Measurements from ENCODE around the gene SURF1.
"Not testable (repeated sequence)": the region's sequence is repeated elsewhere in the genome, so short reads cannot be mapped to it uniquely, and the experiment has no call there.

DNA sequence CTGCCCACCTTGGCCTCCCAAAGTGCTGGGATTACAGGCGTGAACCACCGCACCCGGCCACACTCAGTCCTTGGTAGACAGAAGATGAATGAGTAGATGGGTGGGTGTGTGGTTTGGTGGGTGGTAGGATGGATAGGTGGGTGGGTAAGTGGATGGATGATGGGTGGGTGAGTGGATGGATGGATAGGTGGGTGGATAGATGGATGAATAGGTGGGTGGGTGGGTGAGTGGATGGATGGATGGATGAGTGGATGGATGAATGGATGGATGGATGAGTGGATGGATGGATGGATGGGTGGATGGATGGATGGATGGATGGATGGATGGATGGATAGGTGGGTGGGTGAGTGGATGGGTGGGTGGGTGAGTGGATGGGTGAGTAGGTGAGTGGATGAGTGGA lies 36.0 kb upstream of the SURF1 start:
- TF ChIP-seq, protein P1, sequence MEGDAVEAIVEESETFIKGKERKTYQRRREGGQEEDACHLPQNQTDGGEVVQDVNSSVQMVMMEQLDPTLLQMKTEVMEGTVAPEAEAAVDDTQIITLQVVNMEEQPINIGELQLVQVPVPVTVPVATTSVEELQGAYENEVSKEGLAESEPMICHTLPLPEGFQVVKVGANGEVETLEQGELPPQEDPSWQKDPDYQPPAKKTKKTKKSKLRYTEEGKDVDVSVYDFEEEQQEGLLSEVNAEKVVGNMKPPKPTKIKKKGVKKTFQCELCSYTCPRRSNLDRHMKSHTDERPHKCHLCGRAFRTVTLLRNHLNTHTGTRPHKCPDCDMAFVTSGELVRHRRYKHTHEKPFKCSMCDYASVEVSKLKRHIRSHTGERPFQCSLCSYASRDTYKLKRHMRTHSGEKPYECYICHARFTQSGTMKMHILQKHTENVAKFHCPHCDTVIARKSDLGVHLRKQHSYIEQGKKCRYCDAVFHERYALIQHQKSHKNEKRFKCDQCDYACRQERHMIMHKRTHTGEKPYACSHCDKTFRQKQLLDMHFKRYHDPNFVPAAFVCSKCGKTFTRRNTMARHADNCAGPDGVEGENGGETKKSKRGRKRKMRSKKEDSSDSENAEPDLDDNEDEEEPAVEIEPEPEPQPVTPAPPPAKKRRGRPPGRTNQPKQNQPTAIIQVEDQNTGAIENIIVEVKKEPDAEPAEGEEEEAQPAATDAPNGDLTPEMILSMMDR (IDR thresholded peaks at IDR 0.05 in 2 of 3, conservative IDR thresholded peaks at IDR 0.05 in 1 of 3; ENCODE audit: insufficient read depth in 2 of 3, low read depth in 1 of 3, low read length in 3 of 3), result not testable (repeated sequence)
- TF ChIP-seq MAFF (IDR thresholded peaks at IDR 0.05; ENCODE audit: low read length); REST (IDR thresholded peaks at IDR 0.05; ENCODE audit: borderline replicate concordance); REST (CRISPR knock-in tag; IDR thresholded peaks at IDR 0.05; ENCODE audit: low read depth); FOXP4 (CRISPR knock-in tag; IDR thresholded peaks at IDR 0.05; ENCODE audit: borderline replicate concordance): not testable (repeated sequence)
